Kidney (tissue), 14 donors: Measurements from ENCODE around the gene LMOD2. TPM values are rescaled to one million over a fixed set of nuclear protein-coding genes. Genes with fewer than 3 reads are reported as not detected.

Experiments used
- DNase-seq, 5 donors: peaks; one replicate each; pipeline ENCODE4 v3.0.0-alpha.2; 2013 to 2020
- FAIRE-seq: peaks from 2 replicates; lab custom pipeline; 2012; peaks lifted over from hg19 to GRCh38; lab: Jason Lieb, UNC
- H3K27ac ChIP-seq, 2 donors: one replicate each; pipeline ENCODE4 v1.7.0; 2013; ENCODE audit warnings: low read depth in 2 of 2, low read length in 2 of 2, inconsistent platforms in 1 of 2
- H3K27me3 ChIP-seq: one replicate; pipeline ENCODE4 v1.7.1; 2013; ENCODE audit warnings: low read length, inconsistent platforms; ENCODE audit not compliant: control insufficient read depth, insufficient read depth
- H3K36me3 ChIP-seq, 3 donors: one replicate each; pipeline versions ENCODE4 v1.7.0 to v1.7.1; 2013; ENCODE audit warnings: low read length in 3 of 3, control low read depth in 1 of 3, inconsistent platforms in 1 of 3; ENCODE audit not compliant: insufficient read depth in 3 of 3, control insufficient read depth in 2 of 3
- H3K4me1 ChIP-seq, 3 donors: one replicate each; pipeline versions ENCODE4 v1.7.0 to v1.7.1; 2013; ENCODE audit warnings: low read length in 3 of 3, inconsistent platforms in 1 of 3, low read depth in 1 of 3; ENCODE audit not compliant: control insufficient read depth in 2 of 3, insufficient read depth in 2 of 3
- H3K4me3 ChIP-seq, 3 donors: one replicate each; pipeline versions ENCODE4 v1.7.0 to v1.8.1; 2013; ENCODE audit warnings: low read length in 3 of 3, control low read depth in 1 of 3, inconsistent platforms in 1 of 3
- H3K9ac ChIP-seq, 3 donors: one replicate each; pipeline versions ENCODE4 v1.7.0 to v1.7.1; 2013; ENCODE audit warnings: low read length in 3 of 3, control low read depth in 1 of 3, inconsistent platforms in 1 of 3
- H3K9me3 ChIP-seq, 3 donors: one replicate each; pipeline versions ENCODE4 v1.7.0 to v1.7.1; 2013; ENCODE audit warnings: low read length in 3 of 3, control low read depth in 1 of 3, inconsistent platforms in 1 of 3; ENCODE audit not compliant: control insufficient read depth in 2 of 3, insufficient read depth in 1 of 3
- CTCF ChIP-seq: IDR thresholded peaks from 3 replicates; pipeline ENCODE4 v1.5.1; 2012; ENCODE audit warnings: mild to moderate bottlenecking, moderate library complexity, borderline replicate concordance; ENCODE audit not compliant: insufficient read depth; ENCODE audit errors: extremely low read depth
- intact Hi-C: fragments of 100-400 bp; cut with DNase I; formaldehyde crosslinking; loops from one replicate; pipeline ENCODE4 v1.11.1; 2022
- polyA plus RNA-seq: library from polyadenylated mRNA; stranded (reverse); fragments of 350-450 nt; fragmentation: Illumina TruSeq; extraction: RNeasy Lipid Tissue Mini Kit (QIAGEN cat#74804); gene quantifications from one replicate; pipeline ENCODE4 v1.2.3, GENCODE V29; 2014; ENCODE audit warnings: low read depth, low replicate concordance; ENCODE audit not compliant: insufficient read depth
- total RNA-seq: library from RNA; stranded (reverse); fragmentation: NEBNext Ultra II Directional; extraction: Animal tissue kit (Norgen Biotek cat#: 25700); gene quantifications from one replicate; pipeline ENCODE4 v1.2.1, GENCODE V29; 2021
- donor health status: control.
- donor health status: control.
- donor health status: control.
- donor health status: control.
- donor health status: control.
- donor health status: DM: yes; HTN: yes; CAD: no.
- donor health status: Normal renal cell carcinoma (clear cell type).

The LMOD2 gene
- total and polyA plus RNA-seq, 2 donors from 2014 or later, result not detected

- H3K4me3 ChIP-seq, result no peak overlapping the region
- peaks cover 0 to 2% (median 0%) of the 10 kb centered on the region in 3 donors for H3K36me3 ChIP-seq
- TF ChIP-seq CTCF, result no peak
- FAIRE-seq, result no peak
- peaks cover 0 to 11% (median 2%) of the 10 kb centered on the region in 3 donors for H3K4me1 ChIP-seq
- no peak for DNase-seq
- intact Hi-C loops, result no loop called here
- H3K9me3 ChIP-seq, result no peaks in the 10 kb centered on the region
- no peak overlapping the region for H3K27ac ChIP-seq
- H3K9ac ChIP-seq, result no peak overlapping the region
- H3K27me3 ChIP-seq, result no peaks in the 10 kb centered on the region
Observed at GRCh38 chr7:123677061-123677715, 21.5 kb downstream of the LMOD2 start.

GRCh38 chr7:123679614-123680013 is 23.9 kb downstream of the LMOD2 start:
- no peaks in the 10 kb centered on the region for H3K9me3 ChIP-seq
- peaks cover 0 to 11% (median 2%) of the 10 kb centered on the region in 3 donors for H3K4me1 ChIP-seq
- TF ChIP-seq CTCF, result no peak
- H3K36me3 ChIP-seq, result peaks cover 0 to 2% (median 2%) of the 10 kb centered on the region in 3 donors
- H3K27ac ChIP-seq, result no peak overlapping the region
- no peak overlapping the region for H3K4me3 ChIP-seq
- no peak overlapping the region for H3K9ac ChIP-seq
- no peak for FAIRE-seq
- intact Hi-C loops, result loop anchor here (10.0 kb wide), 1 partner anchor 185 kb away; no protein-coding TSS in a partner anchor
- no peak for DNase-seq
- H3K27me3 ChIP-seq, result no peaks in the 10 kb centered on the region

- intact Hi-C loops, result loop anchor here (10.0 kb wide), 1 partner anchor 184 kb away; no protein-coding TSS in a partner anchor
- H3K4me3 ChIP-seq, result no peak overlapping the region
- TF ChIP-seq CTCF, result no peak
- no peak overlapping the region for H3K9ac ChIP-seq
- FAIRE-seq, result no peak
- H3K9me3 ChIP-seq, result no peaks in the 10 kb centered on the region
- DNase-seq, result no peak
- H3K4me1 ChIP-seq, result peaks cover 0 to 8% (median 2%) of the 10 kb centered on the region in 3 donors
- no peak overlapping the region for H3K27ac ChIP-seq
- H3K36me3 ChIP-seq, result peaks cover 0 to 2% (median 2%) of the 10 kb centered on the region in 3 donors
- no peaks in the 10 kb centered on the region for H3K27me3 ChIP-seq
Observed at GRCh38 chr7:123680580-123680979, 24.9 kb downstream of the LMOD2 start.
